ENCODE measurements around the gene MYO7B.

MYO7B gene

GRCh38 chr2:127535422-127535901 lies at the start of gene MYO7B:
TSS of gene MYO7B (plus strand) at chr2:127535683. CDS start at chr2:127559723, 24,040 bp downstream.
- FAIRE-seq, result no peak
- DNase-seq (ENCODE audit: extremely low spot score, insufficient read length, low read depth), result no peak

GRCh38 chr2:127485694-127486071 lies 49.8 kb upstream of the MYO7B start:
- no peak for DNase-seq (ENCODE audit: extremely low spot score, insufficient read length, low read depth)
- no peak for FAIRE-seq

DNA sequence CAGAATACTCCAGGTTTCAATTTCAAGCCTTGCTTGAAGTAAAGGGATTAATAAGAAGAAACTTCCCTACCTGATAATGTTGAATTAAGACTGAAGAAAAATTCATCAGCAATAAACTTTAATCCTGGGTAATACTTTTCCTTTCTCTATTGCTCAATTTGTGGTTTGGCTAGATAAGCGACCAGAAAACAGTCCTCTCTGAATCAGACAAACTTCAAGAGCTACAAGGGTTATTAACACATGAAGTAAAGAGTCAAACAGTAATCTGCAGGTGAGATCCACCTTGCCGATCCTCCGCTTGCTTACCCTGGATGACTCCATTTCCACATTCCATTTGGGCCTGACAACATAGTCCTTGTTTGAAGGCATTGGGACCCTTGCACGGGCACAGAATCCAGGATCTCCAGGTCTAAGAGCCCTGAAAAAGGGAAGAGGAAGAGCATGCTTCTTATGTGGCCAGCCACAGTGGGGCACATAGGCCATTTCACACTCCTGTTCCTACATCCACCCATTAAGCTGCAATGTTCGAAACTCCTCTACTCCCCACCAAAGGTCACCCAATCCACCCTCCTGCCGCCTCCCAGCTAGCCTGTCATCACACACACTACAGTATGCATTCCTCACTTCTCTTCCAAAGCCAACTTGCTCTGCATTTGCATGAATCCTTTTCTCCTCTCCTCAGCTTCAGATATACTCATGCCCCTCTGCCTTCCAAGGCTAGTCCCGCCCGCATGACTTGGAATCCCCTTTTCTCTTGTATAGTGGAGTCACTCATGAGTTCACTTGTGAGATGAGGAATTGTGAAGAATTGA lies 49.0 kb upstream of the MYO7B start:
- no peak for DNase-seq (ENCODE audit: extremely low spot score, insufficient read length, low read depth)
- FAIRE-seq, result no peak

GRCh38 chr2:127490283-127490682 lies 45.2 kb upstream of the MYO7B start:
- FAIRE-seq, result no peak
- no peak for DNase-seq (ENCODE audit: extremely low spot score, insufficient read length, low read depth)

DNA sequence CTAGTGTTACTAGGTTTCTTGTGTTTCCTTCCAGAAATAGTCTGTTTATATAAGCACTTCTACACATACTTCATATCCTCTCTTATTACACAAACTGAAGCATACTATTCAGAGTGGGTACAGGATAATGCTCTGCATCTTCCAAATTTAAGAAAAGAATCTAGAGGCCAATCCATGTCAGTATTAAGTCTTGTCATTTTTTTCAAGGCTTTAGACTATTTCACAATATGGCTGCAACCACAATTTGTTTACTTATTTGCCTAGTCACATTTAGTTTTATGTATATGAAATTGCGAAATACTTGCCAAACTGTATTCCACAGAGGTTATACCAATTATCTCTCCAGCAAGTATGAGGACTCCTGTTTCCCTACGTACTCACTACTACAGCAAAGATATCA lies 37.1 kb upstream of the MYO7B start:
- no peak for DNase-seq (ENCODE audit: extremely low spot score, insufficient read length, low read depth)

GRCh38 chr2:127503491-127503890 lies 32.0 kb upstream of the MYO7B start:
- DNase-seq (ENCODE audit: extremely low spot score, insufficient read length, low read depth), result no peak
- no peak for FAIRE-seq

More for the DNA sequence above, 37.1 kb upstream of the MYO7B start:
- no peak for FAIRE-seq

DNA sequence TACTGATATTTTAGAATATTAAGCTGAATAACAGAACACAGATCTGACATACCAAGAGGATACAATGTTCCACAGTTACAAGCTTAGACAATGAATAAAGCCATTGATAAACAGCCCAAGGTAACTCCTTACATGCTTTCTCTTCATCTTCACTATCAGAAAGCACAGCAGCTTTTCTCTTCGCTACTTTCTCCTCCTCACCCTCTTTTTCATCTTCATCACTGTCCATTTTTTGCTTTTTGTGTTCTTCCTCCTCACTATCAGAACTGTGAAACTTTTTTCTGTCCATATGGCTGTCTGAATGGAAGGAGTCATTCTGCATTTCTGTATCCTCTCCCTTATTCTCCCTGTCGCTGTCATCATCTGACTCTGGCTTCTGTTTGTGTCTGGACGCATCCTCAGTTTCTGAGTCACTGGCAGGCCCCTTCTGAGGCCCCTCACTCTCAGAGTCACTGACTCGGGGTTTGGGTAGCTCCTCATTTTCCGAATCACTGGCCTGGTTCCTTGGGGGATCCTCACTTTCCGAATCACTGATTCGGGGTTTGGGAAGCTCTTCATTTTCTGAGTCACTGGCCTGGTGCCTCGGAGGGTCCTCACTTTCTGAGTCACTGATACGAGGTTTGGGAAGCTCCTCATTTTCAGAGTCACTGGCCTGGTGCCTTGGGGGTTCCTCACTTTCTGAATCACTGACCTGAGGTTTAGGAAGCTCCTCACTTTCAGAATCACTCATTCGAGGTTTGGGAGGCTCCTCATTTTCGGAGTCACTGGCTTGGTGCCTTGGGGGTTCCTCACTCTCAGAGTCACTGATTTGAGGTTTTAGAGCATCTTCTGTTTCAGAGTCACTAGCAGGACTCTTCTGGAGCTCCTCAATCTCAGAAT lies 30.7 kb upstream of the MYO7B start:
- no peak for DNase-seq (ENCODE audit: extremely low spot score, insufficient read length, low read depth)
- FAIRE-seq, result no peak

DNA sequence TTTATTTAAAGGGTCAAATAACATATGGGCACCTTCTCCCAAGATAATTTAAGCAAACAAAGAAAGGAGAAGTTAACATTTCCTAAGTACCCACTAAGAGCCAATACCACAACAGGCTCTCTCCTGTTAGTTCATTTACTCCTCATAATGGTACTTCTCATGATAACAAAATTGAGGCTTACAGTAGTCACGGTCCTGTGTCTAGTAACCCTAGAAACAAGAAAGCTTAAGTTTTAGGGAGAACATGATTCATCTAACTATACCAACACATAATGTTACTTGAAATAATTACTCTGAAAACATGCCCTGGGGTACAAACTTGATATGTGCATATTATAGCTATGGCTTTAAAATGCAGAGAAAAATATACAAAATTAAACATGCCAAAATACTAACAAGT lies 29.0 kb upstream of the MYO7B start:
- FAIRE-seq, result no peak
- no peak for DNase-seq (ENCODE audit: extremely low spot score, insufficient read length, low read depth)

- no peak for DNase-seq (ENCODE audit: extremely low spot score, insufficient read length, low read depth)
- peak; percentile 15 for FAIRE-seq
These were observed 27.4 kb upstream of the MYO7B start for GRCh38 chr2:127508023-127508630.

DNA sequence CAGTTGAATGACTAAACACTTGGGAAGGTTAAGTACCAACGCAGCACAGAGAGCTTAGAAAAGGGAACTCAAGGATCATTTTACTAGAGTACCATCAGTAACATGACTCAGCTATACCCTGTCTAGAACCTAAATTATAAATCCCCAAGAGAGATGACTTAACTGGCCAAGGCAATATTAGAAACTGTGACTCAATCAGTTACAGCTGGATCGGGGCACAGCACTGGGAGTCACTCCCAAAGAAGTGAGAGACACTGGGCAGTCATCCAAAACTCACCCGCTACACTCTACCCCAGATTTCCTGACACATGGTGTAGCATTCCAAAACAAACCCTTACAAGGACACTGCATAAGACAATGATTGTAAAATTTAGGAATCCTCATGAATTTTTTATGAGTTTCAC lies 26.9 kb upstream of the MYO7B start:
- FAIRE-seq (peak; percentile 51), DNase-seq (ENCODE audit: extremely low spot score, insufficient read length, low read depth) (no peak)

- FAIRE-seq (no peak), DNase-seq (ENCODE audit: extremely low spot score, insufficient read length, low read depth) (no peak)
These were observed 25.4 kb upstream of the MYO7B start for GRCh38 chr2:127510073-127510472.

GRCh38 chr2:127511090-127511695 lies 24.3 kb upstream of the MYO7B start:
- FAIRE-seq (no peak), DNase-seq (ENCODE audit: extremely low spot score, insufficient read length, low read depth) (no peak)

GRCh38 chr2:127511917-127512316 lies 23.6 kb upstream of the MYO7B start:
- DNase-seq (ENCODE audit: extremely low spot score, insufficient read length, low read depth) (no peak), FAIRE-seq (no peak)

- DNase-seq (ENCODE audit: extremely low spot score, insufficient read length, low read depth), result no peak
- no peak for FAIRE-seq
These were observed 23.1 kb upstream of the MYO7B start for GRCh38 chr2:127512362-127512761.

- FAIRE-seq, result no peak
- no peak for DNase-seq (ENCODE audit: extremely low spot score, insufficient read length, low read depth)
These were observed 21.4 kb upstream of the MYO7B start for GRCh38 chr2:127514076-127514475.

DNA sequence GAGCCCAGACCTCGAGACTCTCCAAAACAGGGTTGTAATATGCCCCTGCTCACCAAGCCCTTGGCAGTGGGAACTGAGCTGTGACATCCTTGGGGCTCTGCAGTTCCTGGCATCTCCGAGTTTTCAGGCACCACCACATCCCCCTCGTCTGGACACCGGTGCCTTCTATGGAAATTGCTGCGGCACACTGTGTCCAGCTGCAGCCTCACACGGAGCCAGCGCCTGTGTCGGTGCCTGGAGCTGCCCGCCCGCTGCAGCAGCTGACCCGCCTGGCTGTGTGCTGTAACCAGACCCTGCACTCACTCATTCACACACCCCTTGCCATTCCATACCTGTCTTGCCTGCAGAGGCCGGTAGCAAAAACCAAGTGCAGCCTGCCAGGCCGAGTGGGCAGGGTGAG lies 21.0 kb upstream of the MYO7B start:
- FAIRE-seq (no peak), DNase-seq (ENCODE audit: extremely low spot score, insufficient read length, low read depth) (no peak)

DNA sequence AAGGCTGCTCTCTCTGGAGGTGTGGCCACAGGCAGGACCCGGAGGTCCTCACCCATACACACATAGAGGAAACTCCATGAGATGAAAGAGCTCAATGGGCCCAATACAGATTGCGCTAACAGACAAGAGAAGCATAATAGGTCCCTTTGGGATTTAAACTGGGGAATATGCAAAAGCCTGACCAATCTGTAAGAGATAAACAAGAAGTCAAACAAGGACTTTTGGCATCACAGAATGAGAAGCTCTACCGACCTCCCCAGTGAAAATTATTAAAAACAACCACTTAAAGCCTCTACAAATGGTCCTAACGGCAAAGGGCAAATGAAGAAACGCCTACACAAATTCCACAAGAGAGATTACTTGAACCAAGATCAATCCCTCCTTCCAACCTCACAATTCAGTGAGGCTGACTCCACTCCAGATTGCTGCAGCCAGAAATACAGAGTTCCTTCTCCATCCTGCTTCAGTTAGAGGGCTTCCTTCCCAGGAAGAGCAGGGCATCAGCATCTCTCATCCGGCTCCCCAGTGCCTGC lies 20.0 kb upstream of the MYO7B start:
- DNase-seq (ENCODE audit: extremely low spot score, insufficient read length, low read depth), result no peak

DNA sequence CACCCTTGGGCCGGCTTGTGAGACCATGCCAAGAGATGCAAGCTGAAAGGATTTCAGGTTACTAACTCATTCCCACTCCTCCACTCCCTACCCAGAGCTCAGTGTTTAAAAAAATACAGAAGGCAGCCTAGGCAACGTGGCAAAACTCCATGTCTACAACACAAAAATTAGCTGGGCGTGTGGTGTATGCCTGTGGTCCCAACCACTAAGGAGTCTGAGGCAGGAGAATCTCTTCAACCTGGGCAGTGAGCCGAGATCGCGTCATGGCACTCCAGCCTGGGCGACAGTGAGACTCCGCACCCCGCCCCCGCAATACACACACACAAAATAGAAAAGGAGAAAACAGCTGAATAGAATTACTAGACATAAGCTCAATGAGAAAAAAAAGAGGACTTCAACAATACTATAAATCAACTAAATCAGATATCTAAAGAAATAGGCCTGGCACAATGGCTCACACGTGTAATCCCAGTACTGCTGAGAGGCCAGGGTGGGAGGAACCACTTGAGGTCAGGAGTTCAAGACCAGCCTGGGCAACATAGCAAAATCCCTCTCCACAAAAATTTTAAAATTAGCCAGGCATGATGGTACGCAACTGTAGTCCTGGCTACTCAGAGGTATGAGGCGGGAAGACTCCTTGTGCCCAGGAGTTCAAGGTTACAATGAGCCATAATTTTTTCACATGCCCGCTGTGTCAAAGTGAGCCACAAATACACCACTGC lies 19.3 kb upstream of the MYO7B start:
- FAIRE-seq, result no peak
- DNase-seq (ENCODE audit: extremely low spot score, insufficient read length, low read depth), result no peak

More for the DNA sequence above, 20.0 kb upstream of the MYO7B start:
- no peak for FAIRE-seq

GRCh38 chr2:127517465-127517864 lies 18.0 kb upstream of the MYO7B start:
- FAIRE-seq, result no peak
- DNase-seq (ENCODE audit: extremely low spot score, insufficient read length, low read depth), result no peak

All from GM18507 (cell line).